Ovary (tissue), 3 donors: Measurements from ENCODE around the gene ISX.

ENCODE experiments used
- EP300 ChIP-seq: sonication (generic); formaldehyde crosslinking; IDR thresholded peaks from one replicate; pipeline ENCODE4 v1.6.1; 2017; ENCODE audit warnings: antibody characterized with exemption
- POLR2A ChIP-seq: fragments of 450-650 bp; IDR thresholded peaks from one replicate; pipeline ENCODE4 v1.6.1; 2017; ENCODE audit warnings: antibody characterized with exemption, mild to moderate bottlenecking, moderate library complexity
- TF ChIP-seq, protein P1 (sequence below), 3 donors: fragments of 450-650 bp in 2 of 3; fragments of 200-600 bp in 1 of 3; IDR thresholded peaks; one replicate each; pipeline versions ENCODE4 v1.5.1 to v1.8.0; 2016 to 2022; ENCODE audit warnings: antibody characterized with exemption in 3 of 3, mild to moderate bottlenecking in 1 of 3
- donor health status: DM: no; HTN: no; CAD: no.

- no peak for TF ChIP-seq POLR2A
- TF ChIP-seq, protein P1, sequence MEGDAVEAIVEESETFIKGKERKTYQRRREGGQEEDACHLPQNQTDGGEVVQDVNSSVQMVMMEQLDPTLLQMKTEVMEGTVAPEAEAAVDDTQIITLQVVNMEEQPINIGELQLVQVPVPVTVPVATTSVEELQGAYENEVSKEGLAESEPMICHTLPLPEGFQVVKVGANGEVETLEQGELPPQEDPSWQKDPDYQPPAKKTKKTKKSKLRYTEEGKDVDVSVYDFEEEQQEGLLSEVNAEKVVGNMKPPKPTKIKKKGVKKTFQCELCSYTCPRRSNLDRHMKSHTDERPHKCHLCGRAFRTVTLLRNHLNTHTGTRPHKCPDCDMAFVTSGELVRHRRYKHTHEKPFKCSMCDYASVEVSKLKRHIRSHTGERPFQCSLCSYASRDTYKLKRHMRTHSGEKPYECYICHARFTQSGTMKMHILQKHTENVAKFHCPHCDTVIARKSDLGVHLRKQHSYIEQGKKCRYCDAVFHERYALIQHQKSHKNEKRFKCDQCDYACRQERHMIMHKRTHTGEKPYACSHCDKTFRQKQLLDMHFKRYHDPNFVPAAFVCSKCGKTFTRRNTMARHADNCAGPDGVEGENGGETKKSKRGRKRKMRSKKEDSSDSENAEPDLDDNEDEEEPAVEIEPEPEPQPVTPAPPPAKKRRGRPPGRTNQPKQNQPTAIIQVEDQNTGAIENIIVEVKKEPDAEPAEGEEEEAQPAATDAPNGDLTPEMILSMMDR (IDR thresholded peaks at IDR 0.05) = no peak
- TF ChIP-seq EP300 = no peak
Measured at GRCh38 chr22:35051013-35051535, 14.9 kb upstream of the ISX start.
